GM13977 (cell line): ENCODE data around the gene DUSP22.

Source experiments
- DNase-seq: peaks from one replicate; pipeline ENCODE4 v3.0.0; 2012; ENCODE audit warnings: low spot score
- in situ Hi-C: fragments of 300-500 bp; cut with MboI; formaldehyde crosslinking; loops from one replicate; pipeline ENCODE4 v1.12.0; 2022; ENCODE audit warnings: low sequenced_read_pairs, low pct_unique_long_range_greater_than_20kb, mixed read lengths, inconsistent platforms; ENCODE audit not compliant: unreplicated experiment
- TF ChIP-seq, protein P1 (sequence below): IDR thresholded peaks from 2 replicates; pipeline ENCODE4 v1.5.1; 2012; ENCODE audit warnings: mild to moderate bottlenecking, control low read depth; ENCODE audit not compliant: insufficient read depth; ENCODE audit errors: extremely low read depth, missing control alignments

Gene DUSP22

GRCh38 chr6:306641-307061 lies 14.4 kb downstream of the DUSP22 start:
- DNase-seq = no peak
- TF ChIP-seq, protein P1, sequence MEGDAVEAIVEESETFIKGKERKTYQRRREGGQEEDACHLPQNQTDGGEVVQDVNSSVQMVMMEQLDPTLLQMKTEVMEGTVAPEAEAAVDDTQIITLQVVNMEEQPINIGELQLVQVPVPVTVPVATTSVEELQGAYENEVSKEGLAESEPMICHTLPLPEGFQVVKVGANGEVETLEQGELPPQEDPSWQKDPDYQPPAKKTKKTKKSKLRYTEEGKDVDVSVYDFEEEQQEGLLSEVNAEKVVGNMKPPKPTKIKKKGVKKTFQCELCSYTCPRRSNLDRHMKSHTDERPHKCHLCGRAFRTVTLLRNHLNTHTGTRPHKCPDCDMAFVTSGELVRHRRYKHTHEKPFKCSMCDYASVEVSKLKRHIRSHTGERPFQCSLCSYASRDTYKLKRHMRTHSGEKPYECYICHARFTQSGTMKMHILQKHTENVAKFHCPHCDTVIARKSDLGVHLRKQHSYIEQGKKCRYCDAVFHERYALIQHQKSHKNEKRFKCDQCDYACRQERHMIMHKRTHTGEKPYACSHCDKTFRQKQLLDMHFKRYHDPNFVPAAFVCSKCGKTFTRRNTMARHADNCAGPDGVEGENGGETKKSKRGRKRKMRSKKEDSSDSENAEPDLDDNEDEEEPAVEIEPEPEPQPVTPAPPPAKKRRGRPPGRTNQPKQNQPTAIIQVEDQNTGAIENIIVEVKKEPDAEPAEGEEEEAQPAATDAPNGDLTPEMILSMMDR = no peak
- in situ Hi-C loops = no loop called here

GRCh38 chr6:307065-307814 lies 15.0 kb downstream of the DUSP22 start:
- TF ChIP-seq, protein P1 = no peak
- in situ Hi-C loops = no loop called here
- no peak for DNase-seq

DNA sequence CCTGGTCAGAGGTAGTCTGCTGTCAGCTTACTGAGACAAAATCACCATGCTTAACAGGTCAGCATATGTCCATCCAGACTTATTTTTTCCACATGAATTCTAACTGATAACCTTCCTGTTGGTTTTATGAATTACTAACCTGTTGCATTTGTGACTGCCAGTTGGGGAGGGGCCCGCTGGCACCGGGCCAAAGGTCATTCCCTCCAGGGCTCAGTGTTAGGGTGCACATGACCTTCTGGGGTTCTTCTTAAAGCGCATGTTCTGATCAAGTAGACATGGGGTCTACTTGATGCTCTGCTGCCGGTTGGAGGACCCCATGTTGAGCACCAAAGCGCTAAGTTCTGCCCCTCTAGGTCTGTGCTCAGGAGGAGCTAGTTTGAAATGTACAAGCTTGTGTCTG lies 15.6 kb downstream of the DUSP22 start:
- in situ Hi-C loops = no loop called here
- no peak for DNase-seq
- TF ChIP-seq, protein P1 = no peak

DNA sequence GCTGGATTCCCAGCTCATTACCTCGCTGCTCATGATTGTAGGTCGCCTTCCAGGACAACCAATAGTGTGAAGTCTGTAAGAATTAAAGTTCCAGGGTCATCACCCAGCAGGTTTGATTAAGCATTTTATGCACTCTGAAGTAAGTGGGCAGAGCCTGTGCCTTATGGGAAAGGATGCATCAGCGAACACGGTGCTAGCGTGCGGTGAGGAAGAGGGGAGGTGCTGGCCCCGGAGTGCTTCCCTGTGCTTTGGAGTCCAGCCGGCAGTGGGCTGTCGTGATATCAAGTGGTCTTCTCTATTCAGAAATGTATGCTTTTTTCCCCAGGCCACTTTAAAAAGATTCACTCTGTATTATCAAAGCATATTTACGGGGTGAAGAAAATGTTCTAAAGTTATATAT lies 16.0 kb downstream of the DUSP22 start:
- DNase-seq = no peak
- in situ Hi-C loops = no loop called here
- TF ChIP-seq, protein P1 = no peak

GRCh38 chr6:308768-309167 lies 16.5 kb downstream of the DUSP22 start:
- in situ Hi-C loops = no loop called here
- no peak for DNase-seq
- TF ChIP-seq, protein P1 = no peak

DNA sequence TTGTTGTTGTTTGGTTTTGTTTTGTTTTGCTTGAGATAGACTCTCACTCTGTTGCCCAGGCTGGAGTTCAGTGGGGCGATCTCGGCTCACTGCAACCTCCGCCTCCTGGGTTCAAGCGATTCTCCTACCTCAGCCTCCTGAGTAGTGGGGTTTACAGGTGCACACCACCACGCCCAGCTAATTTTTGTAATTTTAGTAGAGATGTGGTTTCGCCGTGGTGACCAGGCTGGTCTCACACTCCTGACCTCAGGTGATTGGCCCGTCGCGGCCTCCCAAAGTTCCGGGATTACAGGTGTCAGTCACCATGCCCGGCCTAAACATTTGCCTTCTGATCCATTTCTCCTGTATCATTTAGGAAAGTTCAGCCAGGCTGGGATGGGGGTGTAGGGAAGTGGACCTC lies 17.7 kb downstream of the DUSP22 start:
- in situ Hi-C loops = no loop called here
- TF ChIP-seq, protein P1 = no peak
- no peak for DNase-seq

DNA sequence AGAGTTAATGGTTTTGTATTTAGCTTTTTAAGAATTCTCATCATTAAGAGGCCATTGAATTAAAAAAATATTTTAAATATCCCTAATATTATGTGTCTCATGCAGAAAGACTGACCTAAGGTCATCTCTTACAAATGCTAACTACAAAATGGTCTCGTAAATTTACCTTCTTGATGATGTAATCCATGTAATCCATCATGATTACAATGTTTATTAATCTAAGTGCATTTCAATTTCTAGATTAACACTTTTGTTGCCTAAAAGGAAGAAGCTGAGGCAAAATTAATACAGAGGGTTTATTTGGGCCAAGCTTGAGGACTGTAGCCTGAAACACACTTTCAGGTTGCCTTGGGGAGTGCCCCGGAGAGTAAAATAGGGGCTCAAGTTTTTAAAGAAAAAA lies 18.4 kb downstream of the DUSP22 start:
- in situ Hi-C loops = no loop called here
- TF ChIP-seq, protein P1 = no peak
- no peak for DNase-seq
